GM12878 (cell line): ENCODE measurements around the gene TEX47. TPM values are rescaled to one million over a fixed set of nuclear protein-coding genes. Genes with fewer than 3 reads are reported as not detected.
A peak's percentile ranks its signal among the peaks of the same experiment; 100 is the strongest.

Experiments used
- ATAC-seq: fragments of 200-7000 bp; cut with Tn5 transposase; 3 replicates; pipeline ENCODE4 v1.9.1; 2020; ENCODE audit warnings: mild to moderate bottlenecking, moderate library complexity
- BruUV-seq: library from RNA; stranded (reverse); fragments of 400-500 nt; replicated peaks from 2 replicates; lab custom pipeline; 2021; lab: Mats Ljungman, UMichigan
- CTCF ChIA-PET: fragments of 300-600 bp; sonication (Branson Sonifier 250); formaldehyde crosslinking; extraction: SDS; loops from one replicate; lab custom pipeline; 2021; ENCODE audit warnings: inconsistent platforms; lab: Yijun Ruan, JAX
- POLR2A ChIA-PET: fragments of 350-600 bp; formaldehyde crosslinking; extraction: SDS; loops from one replicate; lab custom pipeline; 2021; ENCODE audit warnings: inconsistent platforms; lab: Charles Lee
- RAD21 ChIA-PET: fragments of 300-600 bp; sonication (Branson Sonifier 250); formaldehyde crosslinking; loops from one replicate; lab custom pipeline; 2023; ENCODE audit warnings: antibody characterized with exemption; ENCODE audit not compliant: unreplicated experiment; lab: Charles Lee
- SMC1A ChIA-PET: fragments of 300-600 bp; sonication (Branson Sonifier 250); formaldehyde crosslinking; loops from one replicate; lab custom pipeline; 2023; ENCODE audit not compliant: unreplicated experiment, uncharacterized antibody; lab: Charles Lee
- DNase-seq: peaks from one replicate; pipeline ENCODE4 v3.0.0-alpha.2; 2011; ENCODE audit warnings: low read depth, low spot score
- FAIRE-seq: peaks from 3 replicates; lab custom pipeline; 2011; peaks lifted over from hg19 to GRCh38; lab: Jason Lieb, UNC
- H2AFZ ChIP-seq: 2 replicates; pipeline ENCODE4 v1.6.0; 2011; ENCODE audit warnings: low read depth, low read length, control low read depth; ENCODE audit not compliant: control insufficient read depth
- H3K27ac ChIP-seq: 2 replicates; pipeline ENCODE4 v1.5.1; 2011; ENCODE audit warnings: control low read depth; ENCODE audit not compliant: control insufficient read depth, insufficient read depth
- H3K27me3 ChIP-seq, 2 experiments: replicated peaks in 1 of 2; 2 replicates each; pipeline versions ENCODE4 v1.6.0 to v1.6.1; 2011; ENCODE audit warnings: low read length in 1 of 2; ENCODE audit not compliant: control insufficient read depth in 2 of 2, insufficient read depth in 2 of 2
- H3K36me3 ChIP-seq, 2 experiments: 2 replicates each; pipeline ENCODE4 v1.5.1; 2011; ENCODE audit warnings: low read length in 1 of 2; ENCODE audit not compliant: control insufficient read depth in 2 of 2, insufficient read depth in 2 of 2
- H3K4me1 ChIP-seq: 2 replicates; pipeline ENCODE4 v1.6.1; 2011; ENCODE audit warnings: mild to moderate bottlenecking, low read length, moderate library complexity, mixed read lengths; ENCODE audit not compliant: control insufficient read depth, insufficient read depth
- H3K4me2 ChIP-seq: 2 replicates; pipeline ENCODE4 v1.6.0; 2011; ENCODE audit warnings: control low read depth; ENCODE audit not compliant: control insufficient read depth, insufficient read depth
- H3K4me3 ChIP-seq: fragments of 200-600 bp; sonication (generic); 2 replicates; pipeline ENCODE4 v1.5.1; 2016
- H3K79me2 ChIP-seq: 2 replicates; pipeline ENCODE4 v1.6.0; 2011; ENCODE audit warnings: low read length; ENCODE audit not compliant: control insufficient read depth, insufficient read depth
- H3K9ac ChIP-seq: 2 replicates; pipeline ENCODE4 v1.8.0; 2011; ENCODE audit warnings: low read length, control low read depth, mixed read lengths; ENCODE audit not compliant: control insufficient read depth, insufficient read depth
- H3K9me3 ChIP-seq: replicated peaks from 3 replicates; pipeline ENCODE4 v1.5.1; 2011; ENCODE audit warnings: mild to moderate bottlenecking, low read length; ENCODE audit not compliant: control insufficient read depth, insufficient read depth
- H4K20me1 ChIP-seq: 2 replicates; pipeline ENCODE4 v1.6.0; 2011; ENCODE audit not compliant: control insufficient read depth, insufficient read depth
- ASH2L ChIP-seq: fragments of 300-600, 200-600 bp; sonication (generic); IDR thresholded peaks from 2 replicates; pipeline ENCODE4 v1.6.1; 2017; ENCODE audit warnings: low read depth, mild to moderate bottlenecking, borderline replicate concordance
- CREM ChIP-seq: IDR thresholded peaks from 2 replicates; pipeline ENCODE4 v1.6.1; 2014; ENCODE audit warnings: antibody characterized with exemption, low read depth
- E2F4 ChIP-seq: IDR thresholded peaks from 2 replicates; pipeline ENCODE4 v1.6.1; 2012; ENCODE audit warnings: low read depth, low read length, improper control_type of control experiment
- E2F8 ChIP-seq: fragments of 450-650 bp; IDR thresholded peaks from 2 replicates; pipeline ENCODE4 v1.6.1; 2018; ENCODE audit warnings: mild to moderate bottlenecking, low read depth, moderate library complexity; ENCODE audit not compliant: partially characterized antibody
- ESRRA ChIP-seq: IDR thresholded peaks from 2 replicates; pipeline ENCODE4 v1.6.1; 2012; ENCODE audit warnings: mild to moderate bottlenecking, low read length, improper control_type of control experiment
- FOXM1 ChIP-seq: IDR thresholded peaks from 2 replicates; pipeline ENCODE4 v1.6.1; 2012; ENCODE audit warnings: low read depth, mild to moderate bottlenecking, inconsistent platforms, low read length, moderate library complexity
- HDGF ChIP-seq: fragments of 450-650 bp; IDR thresholded peaks from 2 replicates; pipeline ENCODE4 v1.6.1; 2016; ENCODE audit warnings: antibody characterized with exemption
- JUNB ChIP-seq: IDR thresholded peaks from 2 replicates; pipeline ENCODE4 v1.6.1; 2016; ENCODE audit warnings: antibody characterized with exemption, mild to moderate bottlenecking
- MEF2B ChIP-seq: fragments of 450-650 bp; IDR thresholded peaks from 2 replicates; pipeline ENCODE4 v1.6.1; 2018; ENCODE audit warnings: mild to moderate bottlenecking, moderate library complexity; ENCODE audit not compliant: partially characterized antibody, poor library complexity, severe bottlenecking
- MTA2 ChIP-seq: fragments of 450-650 bp; IDR thresholded peaks from 2 replicates; pipeline ENCODE4 v1.6.1; 2016; ENCODE audit warnings: low read depth, mild to moderate bottlenecking, moderate library complexity
- NR2C1 ChIP-seq: fragments of 450-650 bp; IDR thresholded peaks from 2 replicates; pipeline ENCODE4 v1.6.1; 2017; ENCODE audit warnings: antibody characterized with exemption, mild to moderate bottlenecking, moderate library complexity
- PAX8 ChIP-seq: fragments of 450-650 bp; IDR thresholded peaks from 2 replicates; pipeline ENCODE4 v1.6.1; 2017; ENCODE audit warnings: mild to moderate bottlenecking, moderate library complexity
- SMAD1 ChIP-seq: fragments of 450-650 bp; IDR thresholded peaks from 2 replicates; pipeline ENCODE4 v1.6.1; 2018; ENCODE audit warnings: mild to moderate bottlenecking, low read depth; ENCODE audit not compliant: partially characterized antibody
- SRF ChIP-seq, 2 experiments: IDR thresholded peaks; 2 replicates each; pipeline ENCODE4 v1.6.1; 2011; ENCODE audit warnings: low read depth in 2 of 2, low read length in 2 of 2, mild to moderate bottlenecking in 1 of 2, moderate library complexity in 1 of 2
- TCF7 ChIP-seq: IDR thresholded peaks from 2 replicates; pipeline ENCODE4 v1.6.1; 2014; ENCODE audit warnings: antibody characterized with exemption, borderline replicate concordance
- ZNF24 ChIP-seq: fragments of 450-650 bp; IDR thresholded peaks from 2 replicates; pipeline ENCODE4 v1.6.1; 2017; ENCODE audit warnings: antibody characterized with exemption, mild to moderate bottlenecking
- ZSCAN29 ChIP-seq: fragments of 450-650 bp; IDR thresholded peaks from 2 replicates; pipeline ENCODE4 v1.6.1; 2017; ENCODE audit warnings: mild to moderate bottlenecking, moderate library complexity
- WGBS: methylation state at CpG from one replicate; pipeline ENCODE4 v1.1.6; 2016; ENCODE audit warnings: low lambda C conversion rate; ENCODE audit not compliant: insufficient replicate concordance, insufficient coverage; ENCODE audit errors: missing lambda C conversion rate; 5-methylcytosine and 5-hydroxymethylcytosine counted together
- in situ Hi-C: fragments of 300-500 bp; cut with MboI; formaldehyde crosslinking; loops from 9 replicates; pipeline ENCODE4 v1.14.3; 2018; ENCODE audit warnings: mixed read lengths
- intact Hi-C: fragments of 100-400 bp; cut with micrococcal nuclease; formaldehyde crosslinking; loops from one replicate; pipeline ENCODE4 v1.14.2; 2022; ENCODE audit not compliant: unreplicated experiment
- polyA plus RNA-seq, 11 experiments: library from polyadenylated mRNA; depleted of rRNA in 4 of 11; unstranded in 6 of 11; stranded (reverse) in 5 of 11; fragments of >200 nt; fragmentation: Nextera tagmentation in 4 of 11; fragmentation: Illumina TruSeq in 1 of 11; extraction: Ambion mirVana in 4 of 11; extraction: Trizol in 1 of 11; gene quantifications; 1 replicate in 1 of 11; 2 replicates in 10 of 11; pipeline versions ENCODE4 v1.2.1 to v1.2.3, GENCODE V29; 2011 to 2016; ENCODE audit warnings: inconsistent platforms in 2 of 11, missing spikeins in 2 of 11, low read depth in 1 of 11
- total RNA-seq, 4 experiments: library from RNA; depleted of rRNA in 3 of 4; stranded (reverse); fragments of >200 nt in 3 of 4; fragmentation: Illumina TruSeq in 1 of 4; extraction: Trizol in 1 of 4; gene quantifications; 2 replicates each; pipeline versions ENCODE4 v1.2.1 to v1.2.3, GENCODE V29; 2013 to 2021

TEX47 gene
- total and polyA plus RNA-seq, 10 of the 15 experiments (the other 5 are each of a cell fraction or from before 2014, with no cell fraction given), result not detected

GRCh38 chr7:88771417-88771816, 24.1 kb downstream of the TEX47 start:
- ChIA-PET CTCF (interaction anchor here (0.9 to 1.4 kb wide), 2 partner anchors 225 to 247 kb away, joined by 3 read pairs; no protein-coding TSS in a partner anchor), SMC1A (interaction anchor here (0.6 to 1.3 kb wide), 5 partner anchors 10 to 372 kb away, joined by 3 to 4 read pairs (median 3); no protein-coding TSS in a partner anchor), RAD21 (no interaction called here), POLR2A (no interaction called here)
- in situ Hi-C loops (no loop called here), intact Hi-C loops (no loop called here)
- H4K20me1 ChIP-seq, result no peaks in the 10 kb centered on the region
- H3K79me2 ChIP-seq, result no peaks in the 10 kb centered on the region
- H3K4me2 ChIP-seq, result no peak overlapping the region
- H2AFZ ChIP-seq, result no peak overlapping the region
- no peak overlapping the region for H3K4me3 ChIP-seq
- BruUV-seq, result no TSS peak
- no peaks in the 10 kb centered on the region for H3K9me3 ChIP-seq
- WGBS, result 0% methylated on average over 1 of the region's 1 CpG
- no peak for FAIRE-seq
- no peaks in the 10 kb centered on the region for H3K4me1 ChIP-seq
- no peak overlapping the region for H3K9ac ChIP-seq
- no peaks in the 10 kb centered on the region for H3K27me3 ChIP-seq
- no peaks in the 10 kb centered on the region for H3K36me3 ChIP-seq
- DNase-seq, result no peak
- no peak overlapping the region for H3K27ac ChIP-seq
- peak; percentile 90 for ATAC-seq
- no peak for TF ChIP-seq NR2C1
- 0 out of 2 replicates have a peak, but pooled peaks have one; percentile 23 for TF ChIP-seq TCF7
- TF ChIP-seq ZNF24, result peak; percentile 88
- TF ChIP-seq JUNB, result peak; percentile 47
- peak; percentile 64 for TF ChIP-seq MTA2

GRCh38 chr7:88761779-88762178, 33.8 kb downstream of the TEX47 start:
- ATAC-seq (no peak), DNase-seq (no peak), FAIRE-seq (no peak)
- CTCF ChIA-PET, result no interaction called here
- no peak overlapping the region for H2AFZ ChIP-seq
- POLR2A ChIA-PET, result no interaction called here
- no peak overlapping the region for H3K27ac ChIP-seq
- no peaks in the 10 kb centered on the region for H3K4me1 ChIP-seq
- peaks cover 3 to 4% of the 10 kb centered on the region in 2 experiments; a peak in 2 of 4 replicates for H3K27me3 ChIP-seq
- H3K4me3 ChIP-seq, result no peak overlapping the region
- WGBS, result 0% methylated on average over 1 of the region's 1 CpG
- H3K4me2 ChIP-seq, result no peak overlapping the region
- no peaks in the 10 kb centered on the region for H4K20me1 ChIP-seq
- RAD21 ChIA-PET, result no interaction called here
- no peaks in the 10 kb centered on the region for H3K36me3 ChIP-seq
- no peak overlapping the region for H3K9ac ChIP-seq
- H3K9me3 ChIP-seq, result no peaks in the 10 kb centered on the region
- SMC1A ChIA-PET, result no interaction called here
- in situ Hi-C loops, result no loop called here
- BruUV-seq, result no TSS peak
- intact Hi-C loops, result no loop called here
- H3K79me2 ChIP-seq, result no peaks in the 10 kb centered on the region
- TF ChIP-seq ZSCAN29 (no peak), FOXM1 (no peak), E2F8 (no peak), ESRRA (no peak), SMAD1 (no peak), SRF (IDR thresholded peaks at IDR 0.05; ENCODE audit: low read depth in 2 of 2, low read length in 2 of 2) (no peak), PAX8 (no peak), HDGF (no peak), MEF2B (no peak), ASH2L (no peak), E2F4 (no peak), CREM (no peak)
